HepG2 (cell line): Measurements from ENCODE around the gene BCL7A. TPM values are rescaled to one million over a fixed set of nuclear protein-coding genes. Genes with fewer than 3 reads are reported as not detected.

ENCODE experiments used
- ATAC-seq: fragments of 200-7000 bp; cut with Tn5 transposase; 3 replicates; pipeline ENCODE4 v1.9.1; 2020; ENCODE audit warnings: mild to moderate bottlenecking, moderate library complexity
- BruUV-seq: library from RNA; stranded (reverse); fragments of 400-500 nt; replicated peaks from 2 replicates; lab custom pipeline; 2021; lab: Mats Ljungman, UMichigan
- CTCF ChIA-PET: fragments of 300-600 bp; formaldehyde crosslinking; extraction: SDS; loops from one replicate; lab custom pipeline; 2021; ENCODE audit warnings: low total read pairs, inconsistent platforms, low intra/inter-chr PET ratio; lab: Yijun Ruan, JAX
- POLR2A ChIA-PET: fragments of 350-600 bp; sonication (Branson Sonifier 250); formaldehyde crosslinking; loops from one replicate; lab custom pipeline; 2020; ENCODE audit warnings: antibody characterized with exemption, inconsistent platforms; lab: Yijun Ruan, JAX
- DNase-seq: peaks from one replicate; pipeline ENCODE4 v3.0.0-alpha.2; 2015; ENCODE audit warnings: low spot score
- FAIRE-seq: peaks from 3 replicates; lab custom pipeline; 2011; peaks lifted over from hg19 to GRCh38; lab: Jason Lieb, UNC
- H2AFZ ChIP-seq: one replicate; pipeline ENCODE4 v1.6.1; 2011; ENCODE audit warnings: low read length, inconsistent platforms
- H3K27ac ChIP-seq: fragments of 300-600 bp; 3 replicates; pipeline ENCODE4 v1.8.0; 2011; ENCODE audit warnings: mixed run types, mild to moderate bottlenecking, mixed read lengths, low read length, inconsistent platforms; ENCODE audit not compliant: insufficient read depth; ENCODE audit errors: extremely low read length
- H3K27me3 ChIP-seq, 2 experiments: fragments of 200-600 bp in 1 of 2; 2 replicates in 1 of 2; 3 replicates in 1 of 2; pipeline versions ENCODE4 v1.6.0 to v1.8.0; 2011; ENCODE audit warnings: low read length in 2 of 2, mild to moderate bottlenecking in 2 of 2, moderate library complexity in 2 of 2, inconsistent platforms in 1 of 2; ENCODE audit not compliant: insufficient read depth in 2 of 2, control insufficient read depth in 1 of 2
- H3K36me3 ChIP-seq, 2 experiments: fragments of 200-600 bp in 1 of 2; replicated peaks in 1 of 2; 2 replicates in 1 of 2; 3 replicates in 1 of 2; pipeline versions ENCODE4 v1.5.1 to v1.8.0; 2011; ENCODE audit warnings: low read length in 2 of 2, inconsistent platforms in 1 of 2; ENCODE audit not compliant: insufficient read depth in 2 of 2, control insufficient read depth in 1 of 2
- H3K4me1 ChIP-seq: 2 replicates; pipeline ENCODE4 v1.5.1; 2012; ENCODE audit warnings: low read length, inconsistent platforms; ENCODE audit not compliant: insufficient read depth
- H3K4me2 ChIP-seq: 2 replicates; pipeline ENCODE4 v1.6.0; 2011; ENCODE audit warnings: low read depth, low read length, inconsistent platforms
- H3K4me3 ChIP-seq, 3 experiments: fragments of 200-600 bp in 1 of 3; sonication (generic), shearing (Covaris generic) in 1 of 3; replicated peaks in 1 of 3; 2 replicates each; pipeline ENCODE4 v1.5.1; 2011 to 2016; ENCODE audit warnings: low read length in 3 of 3, inconsistent platforms in 2 of 3, low read depth in 2 of 3, mild to moderate bottlenecking in 2 of 3, control low read depth in 1 of 3, mixed read lengths in 1 of 3; ENCODE audit not compliant: insufficient read depth in 1 of 3
- H3K79me2 ChIP-seq: one replicate; pipeline ENCODE4 v1.6.1; 2011; ENCODE audit warnings: low read length, inconsistent platforms; ENCODE audit not compliant: insufficient read depth
- H3K9ac ChIP-seq: 2 replicates; pipeline ENCODE4 v1.6.0; 2011; ENCODE audit warnings: mild to moderate bottlenecking, low read depth, low read length, inconsistent platforms; ENCODE audit not compliant: insufficient read depth
- H3K9me3 ChIP-seq: 2 replicates; pipeline ENCODE4 v1.5.1; 2012; ENCODE audit warnings: mild to moderate bottlenecking, low read length
- H4K20me1 ChIP-seq: 2 replicates; pipeline ENCODE4 v1.6.0; 2011; ENCODE audit warnings: inconsistent platforms, mild to moderate bottlenecking, low read length, moderate library complexity; ENCODE audit not compliant: insufficient read depth
- SRSF9 ChIP-seq: fragments of 200-400 bp; formaldehyde crosslinking; IDR thresholded peaks from 2 replicates; pipeline ENCODE4 v1.6.1; 2018; ENCODE audit warnings: borderline replicate concordance, mild to moderate bottlenecking, low read depth, low read length; ENCODE audit not compliant: insufficient read depth, poor library complexity, severe bottlenecking
- WGBS: methylation state at CpG from one replicate; pipeline ENCODE4 v1.1.6; 2017; ENCODE audit warnings: low lambda C conversion rate; 5-methylcytosine and 5-hydroxymethylcytosine counted together
- in situ Hi-C: cut with HindIII; loops from 2 replicates; pipeline ENCODE4 v1.10.0; 2017; ENCODE audit warnings: low pct_unique_long_range_greater_than_20kb; ENCODE audit not compliant: extremely low pct_ligation_motif_present
- intact Hi-C: fragments of 100-400 bp; cut with micrococcal nuclease; formaldehyde crosslinking; loops from one replicate; pipeline ENCODE4 v1.10.0; 2022; ENCODE audit not compliant: unreplicated experiment
- polyA plus RNA-seq, 8 experiments: library from polyadenylated mRNA; depleted of rRNA in 3 of 8; stranded (reverse) in 7 of 8; unstranded in 1 of 8; fragments of >200 nt; fragmentation: Illumina TruSeq in 4 of 8; extraction: Trizol in 4 of 8; gene quantifications; 2 replicates each; pipeline versions ENCODE4 v1.2.1 to v1.2.3, GENCODE V29; 2011 to 2016; ENCODE audit warnings: low read depth in 4 of 8, missing spikeins in 1 of 8, mixed read lengths in 1 of 8; ENCODE audit not compliant: insufficient read depth in 1 of 8
- total RNA-seq, 5 experiments: library from RNA; depleted of rRNA; stranded (reverse); fragments of >200 nt; fragmentation: Illumina TruSeq; extraction: Trizol; gene quantifications; 2 replicates each; pipeline ENCODE4 v1.2.3, GENCODE V29; 2016; ENCODE audit warnings: low read depth in 1 of 5
- TF ChIP-seq, protein P1 (sequence below): sonication (generic); formaldehyde crosslinking; IDR thresholded peaks from 2 replicates; pipeline ENCODE4 v1.4.0; 2020; ENCODE audit warnings: missing genetic modification reagents
- TF ChIP-seq, protein P2 (sequence below): sonication (generic); formaldehyde crosslinking; IDR thresholded peaks from 2 replicates; pipeline ENCODE4; 2020; ENCODE audit warnings: missing genetic modification reagents, mild to moderate bottlenecking, borderline replicate concordance
- TF ChIP-seq, protein P3 (sequence below): sonication (generic); formaldehyde crosslinking; IDR thresholded peaks from 2 replicates; pipeline ENCODE4 v1.5.1; 2020; ENCODE audit warnings: mild to moderate bottlenecking, missing genetic modification reagents, borderline replicate concordance
- TF ChIP-seq, protein P4 (sequence below): sonication (generic); formaldehyde crosslinking; IDR thresholded peaks from 2 replicates; pipeline ENCODE4 v1.5.1; 2020; ENCODE audit warnings: mild to moderate bottlenecking, missing genetic modification reagents, borderline replicate concordance
- TF ChIP-seq, protein P5 (sequence below): sonication (generic); formaldehyde crosslinking; IDR thresholded peaks from 2 replicates; pipeline ENCODE4 v1.4.0; 2020; ENCODE audit warnings: mild to moderate bottlenecking, missing genetic modification reagents, borderline replicate concordance

Gene BCL7A
- total and polyA plus RNA-seq, 2 of the 13 experiments (the other 11 are each of a cell fraction or from before 2014, with no cell fraction given), result 4.1 to 6.2 TPM

DNA sequence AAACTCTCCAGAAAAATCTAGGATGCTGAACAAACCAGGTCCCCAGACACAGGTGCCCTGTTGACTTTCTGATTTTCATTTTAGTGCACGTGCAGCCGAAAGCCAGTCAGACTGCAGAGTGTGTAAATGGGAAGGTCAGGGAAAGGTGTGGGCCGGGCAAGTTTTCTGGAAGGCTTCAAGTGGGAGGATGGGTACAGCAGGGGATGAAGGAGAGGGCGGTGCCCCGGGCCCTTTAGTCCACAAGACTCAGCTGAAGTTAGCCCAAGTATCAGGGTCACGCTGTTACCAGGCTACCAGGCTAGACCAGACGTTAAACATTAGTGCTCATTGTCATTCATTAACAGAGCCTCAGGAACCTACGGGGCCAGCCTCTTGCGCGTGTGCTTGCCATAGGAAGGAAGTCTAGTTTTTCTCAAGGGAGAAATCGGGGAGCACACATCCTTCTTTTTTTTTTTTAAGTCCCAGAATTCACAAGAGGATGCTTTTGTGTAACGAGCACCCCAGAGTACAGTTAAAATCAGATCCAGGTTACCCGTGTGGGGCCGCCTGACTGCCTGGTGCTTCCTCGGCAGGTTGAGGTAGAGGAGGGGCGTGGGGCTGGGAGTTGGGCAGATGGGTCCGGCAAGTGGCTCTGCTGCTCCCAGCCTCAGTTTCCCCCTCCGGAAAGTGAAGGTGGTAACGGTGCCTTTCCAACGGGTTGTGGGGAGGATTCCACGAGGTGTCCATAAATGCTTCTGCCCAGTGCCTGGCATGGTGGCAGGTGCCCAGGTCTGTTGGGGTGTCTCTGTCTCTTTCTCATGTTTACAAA is 19.1 kb downstream of the BCL7A start:
- Histone ChIP-seq H3K36me3 (peaks cover 10 to 17% of the 10 kb centered on the region in 2 experiments; a peak in 4 of 5 replicates), H3K4me3 (peak overlapping the region in 1 of 3 experiments; percentile 54; a peak in 2 of 6 replicates), H3K9me3 (no peaks in the 10 kb centered on the region), H4K20me1 (no peaks in the 10 kb centered on the region), H3K4me1 (peaks cover 23% of the 10 kb centered on the region), H3K4me2 (peak overlapping the region; percentile 59), H3K27me3 (no peaks in the 10 kb centered on the region), H3K9ac (no peak overlapping the region; the same call in 1 of the 2 replicates), H3K79me2 (no peaks in the 10 kb centered on the region), H3K27ac (peak overlapping the region; percentile 23), H2AFZ (no peak overlapping the region)
- POLR2A ChIA-PET, result interaction anchor here (0.9 to 1.4 kb wide), 6 partner anchors 10 to 185 kb away, joined by 3 to 9 read pairs (median 3); partner anchors contain the start of gene DIABLO
- DNase-seq (peak; percentile 80), ATAC-seq (peak; percentile 99), FAIRE-seq (peak; percentile 94)
- CTCF ChIA-PET, result no interaction called here
- in situ Hi-C loops (no loop called here), intact Hi-C loops (no loop called here)
- no TSS peak for BruUV-seq
- WGBS, result 12% methylated on average over 19 of the region's 21 CpGs
- TF ChIP-seq, protein P1, sequence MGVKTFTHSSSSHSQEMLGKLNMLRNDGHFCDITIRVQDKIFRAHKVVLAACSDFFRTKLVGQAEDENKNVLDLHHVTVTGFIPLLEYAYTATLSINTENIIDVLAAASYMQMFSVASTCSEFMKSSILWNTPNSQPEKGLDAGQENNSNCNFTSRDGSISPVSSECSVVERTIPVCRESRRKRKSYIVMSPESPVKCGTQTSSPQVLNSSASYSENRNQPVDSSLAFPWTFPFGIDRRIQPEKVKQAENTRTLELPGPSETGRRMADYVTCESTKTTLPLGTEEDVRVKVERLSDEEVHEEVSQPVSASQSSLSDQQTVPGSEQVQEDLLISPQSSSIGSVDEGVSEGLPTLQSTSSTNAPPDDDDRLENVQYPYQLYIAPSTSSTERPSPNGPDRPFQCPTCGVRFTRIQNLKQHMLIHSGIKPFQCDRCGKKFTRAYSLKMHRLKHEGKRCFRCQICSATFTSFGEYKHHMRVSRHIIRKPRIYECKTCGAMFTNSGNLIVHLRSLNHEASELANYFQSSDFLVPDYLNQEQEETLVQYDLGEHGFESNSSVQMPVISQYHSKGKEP (CRISPR knock-in tag), result no peak
- TF ChIP-seq, protein P2, sequence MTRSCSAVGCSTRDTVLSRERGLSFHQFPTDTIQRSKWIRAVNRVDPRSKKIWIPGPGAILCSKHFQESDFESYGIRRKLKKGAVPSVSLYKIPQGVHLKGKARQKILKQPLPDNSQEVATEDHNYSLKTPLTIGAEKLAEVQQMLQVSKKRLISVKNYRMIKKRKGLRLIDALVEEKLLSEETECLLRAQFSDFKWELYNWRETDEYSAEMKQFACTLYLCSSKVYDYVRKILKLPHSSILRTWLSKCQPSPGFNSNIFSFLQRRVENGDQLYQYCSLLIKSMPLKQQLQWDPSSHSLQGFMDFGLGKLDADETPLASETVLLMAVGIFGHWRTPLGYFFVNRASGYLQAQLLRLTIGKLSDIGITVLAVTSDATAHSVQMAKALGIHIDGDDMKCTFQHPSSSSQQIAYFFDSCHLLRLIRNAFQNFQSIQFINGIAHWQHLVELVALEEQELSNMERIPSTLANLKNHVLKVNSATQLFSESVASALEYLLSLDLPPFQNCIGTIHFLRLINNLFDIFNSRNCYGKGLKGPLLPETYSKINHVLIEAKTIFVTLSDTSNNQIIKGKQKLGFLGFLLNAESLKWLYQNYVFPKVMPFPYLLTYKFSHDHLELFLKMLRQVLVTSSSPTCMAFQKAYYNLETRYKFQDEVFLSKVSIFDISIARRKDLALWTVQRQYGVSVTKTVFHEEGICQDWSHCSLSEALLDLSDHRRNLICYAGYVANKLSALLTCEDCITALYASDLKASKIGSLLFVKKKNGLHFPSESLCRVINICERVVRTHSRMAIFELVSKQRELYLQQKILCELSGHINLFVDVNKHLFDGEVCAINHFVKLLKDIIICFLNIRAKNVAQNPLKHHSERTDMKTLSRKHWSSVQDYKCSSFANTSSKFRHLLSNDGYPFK, result no peak
- TF ChIP-seq, protein P3, sequence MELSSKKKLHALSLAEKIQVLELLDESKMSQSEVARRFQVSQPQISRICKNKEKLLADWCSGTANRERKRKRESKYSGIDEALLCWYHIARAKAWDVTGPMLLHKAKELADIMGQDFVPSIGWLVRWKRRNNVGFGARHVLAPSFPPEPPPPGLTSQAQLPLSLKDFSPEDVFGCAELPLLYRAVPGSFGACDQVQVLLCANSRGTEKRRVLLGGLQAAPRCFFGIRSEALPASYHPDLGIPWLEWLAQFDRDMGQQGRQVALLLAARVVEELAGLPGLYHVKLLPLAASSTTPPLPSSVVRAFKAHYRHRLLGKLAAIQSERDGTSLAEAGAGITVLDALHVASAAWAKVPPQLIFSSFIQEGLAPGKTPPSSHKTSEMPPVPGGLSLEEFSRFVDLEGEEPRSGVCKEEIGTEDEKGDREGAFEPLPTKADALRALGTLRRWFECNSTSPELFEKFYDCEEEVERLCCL (CRISPR knock-in tag), result no peak
- TF ChIP-seq, protein P4, sequence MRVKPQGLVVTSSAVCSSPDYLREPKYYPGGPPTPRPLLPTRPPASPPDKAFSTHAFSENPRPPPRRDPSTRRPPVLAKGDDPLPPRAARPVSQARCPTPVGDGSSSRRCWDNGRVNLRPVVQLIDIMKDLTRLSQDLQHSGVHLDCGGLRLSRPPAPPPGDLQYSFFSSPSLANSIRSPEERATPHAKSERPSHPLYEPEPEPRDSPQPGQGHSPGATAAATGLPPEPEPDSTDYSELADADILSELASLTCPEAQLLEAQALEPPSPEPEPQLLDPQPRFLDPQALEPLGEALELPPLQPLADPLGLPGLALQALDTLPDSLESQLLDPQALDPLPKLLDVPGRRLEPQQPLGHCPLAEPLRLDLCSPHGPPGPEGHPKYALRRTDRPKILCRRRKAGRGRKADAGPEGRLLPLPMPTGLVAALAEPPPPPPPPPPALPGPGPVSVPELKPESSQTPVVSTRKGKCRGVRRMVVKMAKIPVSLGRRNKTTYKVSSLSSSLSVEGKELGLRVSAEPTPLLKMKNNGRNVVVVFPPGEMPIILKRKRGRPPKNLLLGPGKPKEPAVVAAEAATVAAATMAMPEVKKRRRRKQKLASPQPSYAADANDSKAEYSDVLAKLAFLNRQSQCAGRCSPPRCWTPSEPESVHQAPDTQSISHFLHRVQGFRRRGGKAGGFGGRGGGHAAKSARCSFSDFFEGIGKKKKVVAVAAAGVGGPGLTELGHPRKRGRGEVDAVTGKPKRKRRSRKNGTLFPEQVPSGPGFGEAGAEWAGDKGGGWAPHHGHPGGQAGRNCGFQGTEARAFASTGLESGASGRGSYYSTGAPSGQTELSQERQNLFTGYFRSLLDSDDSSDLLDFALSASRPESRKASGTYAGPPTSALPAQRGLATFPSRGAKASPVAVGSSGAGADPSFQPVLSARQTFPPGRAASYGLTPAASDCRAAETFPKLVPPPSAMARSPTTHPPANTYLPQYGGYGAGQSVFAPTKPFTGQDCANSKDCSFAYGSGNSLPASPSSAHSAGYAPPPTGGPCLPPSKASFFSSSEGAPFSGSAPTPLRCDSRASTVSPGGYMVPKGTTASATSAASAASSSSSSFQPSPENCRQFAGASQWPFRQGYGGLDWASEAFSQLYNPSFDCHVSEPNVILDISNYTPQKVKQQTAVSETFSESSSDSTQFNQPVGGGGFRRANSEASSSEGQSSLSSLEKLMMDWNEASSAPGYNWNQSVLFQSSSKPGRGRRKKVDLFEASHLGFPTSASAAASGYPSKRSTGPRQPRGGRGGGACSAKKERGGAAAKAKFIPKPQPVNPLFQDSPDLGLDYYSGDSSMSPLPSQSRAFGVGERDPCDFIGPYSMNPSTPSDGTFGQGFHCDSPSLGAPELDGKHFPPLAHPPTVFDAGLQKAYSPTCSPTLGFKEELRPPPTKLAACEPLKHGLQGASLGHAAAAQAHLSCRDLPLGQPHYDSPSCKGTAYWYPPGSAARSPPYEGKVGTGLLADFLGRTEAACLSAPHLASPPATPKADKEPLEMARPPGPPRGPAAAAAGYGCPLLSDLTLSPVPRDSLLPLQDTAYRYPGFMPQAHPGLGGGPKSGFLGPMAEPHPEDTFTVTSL (CRISPR knock-in tag), result no peak
- no peak for TF ChIP-seq SRSF9
- TF ChIP-seq, protein P5, sequence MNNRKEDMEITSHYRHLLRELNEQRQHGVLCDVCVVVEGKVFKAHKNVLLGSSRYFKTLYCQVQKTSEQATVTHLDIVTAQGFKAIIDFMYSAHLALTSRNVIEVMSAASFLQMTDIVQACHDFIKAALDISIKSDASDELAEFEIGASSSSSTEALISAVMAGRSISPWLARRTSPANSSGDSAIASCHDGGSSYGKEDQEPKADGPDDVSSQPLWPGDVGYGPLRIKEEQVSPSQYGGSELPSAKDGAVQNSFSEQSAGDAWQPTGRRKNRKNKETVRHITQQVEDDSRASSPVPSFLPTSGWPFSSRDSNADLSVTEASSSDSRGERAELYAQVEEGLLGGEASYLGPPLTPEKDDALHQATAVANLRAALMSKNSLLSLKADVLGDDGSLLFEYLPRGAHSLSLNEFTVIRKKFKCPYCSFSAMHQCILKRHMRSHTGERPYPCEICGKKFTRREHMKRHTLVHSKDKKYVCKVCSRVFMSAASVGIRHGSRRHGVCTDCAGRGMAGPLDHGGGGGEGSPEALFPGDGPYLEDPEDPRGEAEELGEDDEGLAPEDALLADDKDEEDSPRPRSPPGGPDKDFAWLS, result no peak
